SK-N-MC (cell line): Measurements from ENCODE around the gene MAP3K2.

Source experiments
- EZH2 ChIP-seq: fragments of 200-600 bp; sonication (generic); IDR thresholded peaks from one replicate; pipeline ENCODE4 v1.6.1; 2017; ENCODE audit warnings: antibody characterized with exemption
- POLR2AphosphoS5 ChIP-seq: IDR thresholded peaks from 2 replicates; pipeline ENCODE4 v1.6.1; 2012; ENCODE audit warnings: mild to moderate bottlenecking, low read depth, low read length, borderline replicate concordance

- TF ChIP-seq EZH2, result no peak
- no peak for TF ChIP-seq POLR2AphosphoS5
Measured at GRCh38 chr2:127413200-127413599, 25.4 kb upstream of the MAP3K2 start.
